ENCODE data around the gene SPATS2.

The SPATS2 gene

GRCh38 chr12:49366652-49367380, 446 bp upstream of the SPATS2 start (continued):
- peak; percentile 64; the same call in 1 of the 2 replicates for TF ChIP-seq ZNF561 (tag by site-specific recombination; IDR thresholded peaks at IDR 0.05; ENCODE audit: borderline replicate concordance)
- no peak for TF ChIP-seq ZFP3 (tag by site-specific recombination; IDR thresholded peaks at IDR 0.05; ENCODE audit: low read depth)
- 0 out of 2 replicates have a peak, but pooled peaks have one; percentile 22 for TF ChIP-seq ZNF639 (tag by site-specific recombination; IDR thresholded peaks at IDR 0.05)
- peak; percentile 53; the same call in 1 of the 2 replicates for TF ChIP-seq GFI1B (tag by site-specific recombination; IDR thresholded peaks at IDR 0.05)
- TF ChIP-seq ZNF426 (tag by site-specific recombination; IDR thresholded peaks at IDR 0.05): no peak
- TF ChIP-seq PRDM2 (tag by site-specific recombination; IDR thresholded peaks at IDR 0.05; ENCODE audit: borderline replicate concordance): no peak
- TF ChIP-seq BCL11A (tag by site-specific recombination; IDR thresholded peaks at IDR 0.05; ENCODE audit: low read depth): no peak
- no peak for TF ChIP-seq SALL2 (tag by site-specific recombination; IDR thresholded peaks at IDR 0.05; ENCODE audit: borderline replicate concordance)
- TF ChIP-seq ZBTB8A (tag by site-specific recombination; IDR thresholded peaks at IDR 0.05): peak; percentile 54
- TF ChIP-seq ZNF404 (tag by site-specific recombination; IDR thresholded peaks at IDR 0.05): no peak
- TF ChIP-seq ZNF148 (tag by site-specific recombination; IDR thresholded peaks at IDR 0.05; ENCODE audit: borderline replicate concordance): no peak
- 0 out of 2 replicates have a peak, but pooled peaks have one; percentile 34 for TF ChIP-seq PRDM10 (tag by site-specific recombination; IDR thresholded peaks at IDR 0.05)
- TF ChIP-seq ZNF324 (tag by site-specific recombination; IDR thresholded peaks at IDR 0.05): peak; percentile 92
- 0 out of 2 replicates have a peak, but pooled peaks have one; percentile 25 for TF ChIP-seq ZNF449 (tag by site-specific recombination; IDR thresholded peaks at IDR 0.05)
- no peak for TF ChIP-seq ZNF175 (tag by site-specific recombination; IDR thresholded peaks at IDR 0.05)
- TF ChIP-seq ZNF664 (tag by site-specific recombination; IDR thresholded peaks at IDR 0.05): peak; percentile 71; the same call in 1 of the 2 replicates
- TF ChIP-seq HOXA7 (CRISPR knock-in tag; IDR thresholded peaks at IDR 0.05; ENCODE audit: borderline replicate concordance): no peak
- no peak for TF ChIP-seq ZNF174 (tag by site-specific recombination; IDR thresholded peaks at IDR 0.05)
- no peak for TF ChIP-seq ZNF302 (tag by site-specific recombination; IDR thresholded peaks at IDR 0.05; ENCODE audit: low read depth)
- no peak for TF ChIP-seq ZNF23 (tag by site-specific recombination; IDR thresholded peaks at IDR 0.05; ENCODE audit: borderline replicate concordance)
- TF ChIP-seq ZNF341 (tag by site-specific recombination; IDR thresholded peaks at IDR 0.05; ENCODE audit: low read depth): no peak
- peak; percentile 96 for TF ChIP-seq ZNF2 (tag by site-specific recombination; IDR thresholded peaks at IDR 0.05)
